NCI-H345 treated with DMSO at 0.1 percent for 48 hours (cell line): ENCODE data around the gene HIVEP3.
"Not testable (repeated sequence)": the region's sequence is repeated elsewhere in the genome, so short reads cannot be mapped to it uniquely, and the experiment has no call there.

Source experiments
- DNase-seq: peaks from one replicate; lab custom pipeline; 2025; ENCODE audit not compliant: unreplicated experiment; lab: John Stamatoyannopoulos, UW

The HIVEP3 gene

DNA sequence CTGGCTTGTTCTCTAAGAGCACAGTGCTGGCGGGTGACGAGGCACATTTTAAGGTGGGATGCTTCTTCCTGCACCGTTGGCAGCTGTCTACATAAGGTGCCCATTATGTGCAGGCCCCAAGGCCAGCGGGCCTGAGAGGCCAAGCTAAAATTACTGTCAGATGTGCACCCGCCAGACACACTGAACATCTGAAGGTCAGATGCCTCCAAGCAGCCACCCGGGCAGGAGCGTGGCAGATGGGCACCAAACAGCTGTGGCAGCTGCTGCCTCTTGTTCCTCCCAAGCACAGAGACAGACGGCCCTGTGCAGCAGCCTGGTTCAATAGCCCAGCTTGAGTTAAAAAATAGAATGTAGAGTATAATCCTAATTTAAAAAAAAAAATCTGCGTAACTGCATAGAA, 222.3 kb downstream of the HIVEP3 start:
- DNase-seq: no peak

DNA sequence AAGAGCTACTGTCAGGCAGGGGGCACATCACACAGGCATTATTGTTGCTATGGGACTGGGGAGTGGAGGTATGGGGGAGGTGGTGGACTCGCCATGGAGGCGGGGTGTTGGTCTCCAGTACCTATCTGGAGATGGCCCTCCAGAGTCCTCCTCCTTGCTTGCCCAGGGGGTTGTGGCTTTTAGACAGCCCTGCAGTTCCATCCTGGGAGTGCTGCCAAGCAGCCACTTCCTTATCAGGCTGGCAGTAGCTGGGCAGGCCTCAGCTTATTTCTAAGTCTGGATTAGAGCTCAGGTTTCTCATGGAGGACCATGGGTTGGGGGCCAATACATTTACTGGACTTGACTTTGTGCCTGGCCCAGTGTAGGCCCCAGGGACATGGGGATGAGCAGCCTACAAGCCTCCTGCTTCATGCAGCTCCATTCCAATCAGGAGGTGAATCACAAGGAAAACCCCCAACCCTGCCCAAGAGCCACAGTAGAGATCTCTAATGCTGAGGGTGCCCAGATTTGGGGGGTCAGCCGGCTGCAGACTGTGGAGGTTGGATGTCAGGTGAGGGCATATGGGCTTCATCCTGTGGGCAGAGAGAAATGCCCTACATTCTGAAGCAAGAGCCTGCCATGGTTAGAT, 223.5 kb downstream of the HIVEP3 start:
- DNase-seq: no peak

DNA sequence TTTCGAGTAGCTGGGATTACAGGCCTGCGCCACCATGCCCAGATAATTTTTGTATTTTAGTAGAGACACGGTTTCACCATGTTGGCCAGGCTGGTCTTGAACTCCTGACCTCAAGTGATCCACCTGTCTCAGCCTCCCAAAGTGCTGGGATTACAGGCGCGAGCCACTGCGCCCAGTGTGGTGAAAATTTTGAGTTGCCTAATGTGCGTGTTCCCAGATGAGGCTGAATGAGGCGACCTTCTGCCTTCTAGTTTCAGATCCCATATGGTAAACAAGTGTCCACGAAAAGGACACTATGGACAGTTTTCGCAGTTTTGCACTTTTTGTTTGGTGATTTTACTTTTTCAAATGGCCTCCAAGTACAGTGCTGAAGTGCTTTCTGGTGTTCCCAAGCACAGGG, 226.8 kb downstream of the HIVEP3 start:
- not testable (repeated sequence) for DNase-seq

DNA sequence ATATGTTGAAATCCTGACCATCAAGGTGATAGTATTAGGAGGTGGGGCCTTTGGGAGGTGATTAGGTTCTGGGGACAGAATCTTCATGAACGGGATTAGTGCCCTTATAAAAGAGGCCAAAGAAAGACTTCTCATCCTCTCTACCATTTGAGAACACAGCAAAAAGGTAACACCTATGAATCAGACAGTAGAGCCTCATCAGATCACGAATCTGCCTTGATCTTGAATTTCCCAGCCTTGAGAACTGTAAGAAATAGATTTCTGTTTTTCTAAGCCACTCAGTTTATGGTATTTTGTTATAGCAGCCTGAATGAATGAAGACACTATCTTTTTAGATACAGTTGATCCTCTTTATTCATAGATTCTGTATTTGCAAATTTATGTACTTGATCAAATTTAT, 227.3 kb downstream of the HIVEP3 start:
- DNase-seq: no peak

DNA sequence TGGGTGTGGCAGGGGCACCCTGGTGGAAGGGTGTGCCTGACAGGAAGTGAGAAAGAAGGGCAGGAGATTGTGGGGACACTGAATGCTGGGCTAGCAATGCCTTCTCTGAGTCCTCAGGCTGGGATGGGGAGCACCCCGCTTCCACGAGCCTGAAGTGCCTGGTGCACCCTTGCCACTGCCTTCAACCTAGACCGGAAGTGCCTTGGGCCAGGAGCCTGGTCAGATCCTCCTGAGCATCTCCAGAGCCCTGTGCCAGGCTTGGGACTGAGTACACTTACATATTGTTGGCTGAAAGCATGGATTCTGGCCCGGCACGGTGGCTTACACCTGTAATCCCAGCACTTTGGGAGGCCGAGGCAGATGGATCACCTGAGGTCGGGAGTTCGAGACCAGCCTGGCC, 228.4 kb downstream of the HIVEP3 start:
- no peak for DNase-seq

DNA sequence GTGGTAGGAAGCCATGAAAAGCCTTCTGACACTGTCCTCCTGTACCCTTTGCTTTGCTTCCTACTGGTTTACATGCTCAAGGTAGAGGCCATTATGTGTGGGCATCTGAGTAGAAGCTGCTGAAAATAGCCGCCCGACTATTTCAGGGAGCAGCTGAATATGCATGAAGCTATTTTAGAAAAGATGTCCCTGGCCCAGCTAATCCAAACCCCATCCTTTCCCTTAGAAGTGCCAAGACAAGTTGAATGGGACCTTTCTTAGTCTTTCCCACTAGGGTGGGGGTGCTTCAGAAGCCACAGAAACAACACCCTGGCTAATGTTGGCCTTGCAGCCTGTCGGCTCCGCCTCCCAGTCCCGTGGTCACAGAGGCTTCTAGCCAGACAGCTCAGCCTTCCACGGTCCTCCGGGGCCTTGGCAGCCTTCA, 229.2 kb downstream of the HIVEP3 start:
- DNase-seq: no peak

DNA sequence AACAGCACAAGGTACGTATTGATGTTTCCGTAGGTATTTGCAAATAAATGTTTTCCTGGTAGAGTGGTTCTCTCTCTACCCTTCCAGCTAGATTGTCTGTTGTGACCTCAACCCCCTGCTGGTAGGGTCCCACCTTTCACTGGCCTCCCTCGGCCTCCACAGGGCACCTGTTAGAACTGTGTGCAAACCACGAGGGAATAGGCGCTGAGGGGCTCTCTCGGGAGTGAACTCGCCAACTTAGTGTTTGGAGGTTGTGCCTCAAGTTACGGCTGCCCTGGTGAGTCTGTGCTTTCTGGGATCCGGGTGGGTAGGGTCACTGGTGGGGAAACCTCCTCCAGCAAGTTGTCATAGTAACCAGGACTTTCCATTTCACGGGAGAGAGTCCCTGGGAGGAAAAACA, 229.6 kb downstream of the HIVEP3 start:
- DNase-seq: no peak

DNA sequence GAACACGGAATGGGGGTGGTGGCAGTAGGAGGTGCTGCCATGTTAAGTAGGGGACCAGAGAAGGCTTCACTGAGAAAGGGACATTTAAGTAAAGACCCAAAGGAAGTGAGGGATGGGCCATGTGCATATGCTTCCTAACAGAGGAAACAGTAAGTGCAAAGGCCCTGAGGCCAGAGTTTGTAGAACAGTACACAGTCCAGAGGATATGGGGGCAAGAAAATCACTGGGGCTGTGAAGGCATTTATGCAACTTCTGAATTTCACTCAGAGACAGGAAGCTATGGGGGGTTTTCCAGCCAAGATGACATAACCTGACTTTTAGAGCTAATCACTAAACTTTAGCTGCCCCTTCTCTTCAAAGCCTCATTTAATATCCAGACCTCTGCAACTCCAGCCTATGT, 231.7 kb downstream of the HIVEP3 start:
- DNase-seq: no peak

DNA sequence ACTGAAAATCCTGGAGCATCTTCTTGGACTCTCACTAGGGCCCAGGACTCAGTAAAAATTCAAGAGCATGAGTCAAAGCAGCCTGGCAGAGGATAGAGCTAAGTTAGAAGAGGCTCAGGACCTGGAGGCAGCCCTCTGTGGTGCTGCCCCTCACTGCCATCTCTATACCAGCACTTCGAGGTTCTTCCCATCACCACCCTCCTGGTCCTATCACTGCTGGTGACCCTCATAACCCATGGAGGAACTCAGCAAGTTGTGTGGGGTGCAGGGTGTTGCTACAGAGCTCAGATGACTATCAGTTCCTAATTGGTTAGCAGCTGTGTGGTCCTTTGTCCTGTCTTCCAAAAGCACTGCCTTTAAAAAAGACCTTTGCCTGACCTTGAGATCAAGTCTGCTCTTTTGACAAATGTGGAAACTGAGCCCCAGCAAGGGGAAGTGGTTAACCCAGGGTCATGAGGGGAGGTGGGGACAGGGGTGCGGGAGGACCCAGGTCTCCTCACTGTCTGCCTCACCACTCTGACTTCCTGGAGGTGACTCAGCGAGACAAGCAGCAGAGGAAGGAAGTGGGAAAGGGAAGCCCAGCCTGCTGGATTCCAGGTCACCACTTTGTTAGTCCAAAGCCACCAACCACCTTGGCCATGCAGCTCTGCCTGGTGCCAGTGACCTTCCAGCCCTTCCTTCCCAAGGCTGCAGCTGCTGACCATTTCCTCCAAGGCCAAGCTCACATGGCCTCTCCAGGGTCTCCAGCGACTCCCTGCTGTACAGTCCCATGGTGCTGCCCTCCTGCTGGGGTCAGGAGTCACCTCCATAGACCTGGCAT, 234.8 kb downstream of the HIVEP3 start:
- no peak for DNase-seq

DNA sequence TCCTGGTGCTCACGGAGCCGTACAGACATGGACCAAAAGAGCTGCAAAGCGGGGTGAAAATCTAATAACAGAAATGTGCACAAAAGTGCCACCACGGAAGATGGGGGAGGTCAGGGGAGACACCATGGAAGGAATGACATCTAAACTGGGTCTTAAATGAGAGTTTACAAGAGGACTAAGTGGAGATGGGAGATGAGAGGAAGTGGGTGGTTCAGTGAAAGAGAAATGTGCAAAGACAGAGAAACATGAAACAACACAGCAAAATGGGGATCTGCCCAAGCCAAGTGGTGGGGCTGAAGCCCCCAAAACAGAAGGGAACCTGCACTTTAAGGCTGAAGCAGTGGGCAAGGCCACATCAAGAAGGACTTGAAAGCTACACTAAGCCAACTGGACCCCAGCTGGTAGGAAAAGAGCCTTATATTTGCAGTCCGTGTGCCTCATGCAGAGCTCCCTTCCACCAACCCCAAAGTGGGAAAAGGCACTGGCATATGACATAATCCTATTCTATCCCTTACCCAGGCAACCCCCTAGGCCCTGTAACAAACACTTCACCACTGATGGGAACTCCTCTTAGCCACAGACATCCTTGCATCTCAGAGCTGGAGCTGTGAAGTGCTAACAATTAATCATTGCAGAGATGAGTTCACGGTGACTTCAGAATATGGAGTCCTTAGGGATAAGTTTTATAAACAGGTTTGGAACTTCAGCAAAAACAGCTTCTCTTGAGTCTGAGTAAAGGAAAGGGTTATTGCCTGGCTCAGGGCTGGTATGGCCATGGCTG, 235.7 kb downstream of the HIVEP3 start:
- DNase-seq: no peak

DNA sequence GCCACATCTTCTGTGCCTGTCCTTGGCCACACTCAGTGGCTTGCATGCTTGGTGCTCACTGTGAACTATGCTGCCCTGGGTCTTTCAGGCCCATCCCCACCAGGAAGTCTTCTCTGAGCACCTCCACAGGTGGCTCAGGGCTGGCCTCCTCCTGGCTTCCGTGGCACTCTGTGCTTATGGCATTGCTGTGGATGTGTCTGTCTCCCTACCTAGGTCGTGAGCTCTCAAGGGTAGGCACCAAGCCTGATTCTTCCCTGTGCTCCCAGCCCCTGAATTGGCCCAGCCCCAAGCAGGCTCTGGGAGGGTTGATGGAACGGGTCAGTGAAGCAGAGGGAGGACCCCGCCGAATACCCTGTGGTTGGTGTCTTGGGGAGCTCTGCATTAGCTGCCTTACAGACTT, 236.6 kb downstream of the HIVEP3 start:
- DNase-seq: no peak

DNA sequence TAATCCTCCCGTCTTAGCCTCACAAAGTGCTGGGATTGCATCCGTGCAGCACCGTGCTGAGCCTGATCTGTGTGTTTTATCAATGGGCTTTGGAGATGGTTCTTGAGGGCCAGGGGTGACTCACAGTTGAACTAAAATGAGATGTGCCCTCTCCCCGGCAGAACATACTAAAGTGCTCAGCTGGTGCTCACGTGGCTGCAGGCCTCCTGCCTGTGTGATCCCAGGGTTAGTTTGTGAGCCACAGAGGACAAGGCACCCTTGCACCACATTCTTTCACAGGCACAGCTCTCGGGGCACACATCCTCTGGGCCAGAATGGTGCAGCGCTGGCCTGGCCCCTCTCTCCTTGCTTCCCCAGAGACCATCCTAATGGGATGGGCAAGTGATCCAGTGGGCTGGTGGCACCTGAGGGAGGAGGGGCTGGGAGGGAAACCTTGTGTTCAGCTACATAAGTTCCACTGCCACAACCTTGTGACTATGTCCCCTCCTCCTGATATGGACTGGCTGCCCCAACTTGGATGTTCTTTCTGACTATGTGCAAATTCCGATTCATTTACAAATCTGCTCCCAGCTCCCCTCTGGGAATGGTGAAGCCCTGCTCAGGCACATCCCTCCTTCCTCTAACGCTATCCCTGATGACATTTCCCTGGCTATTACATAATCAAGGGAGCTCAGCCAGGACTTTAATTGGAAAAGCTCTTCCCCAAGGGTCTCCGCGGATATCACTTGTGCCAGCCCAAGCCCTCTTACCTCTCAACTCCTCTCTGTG, 237.2 kb downstream of the HIVEP3 start:
- no peak for DNase-seq

DNA sequence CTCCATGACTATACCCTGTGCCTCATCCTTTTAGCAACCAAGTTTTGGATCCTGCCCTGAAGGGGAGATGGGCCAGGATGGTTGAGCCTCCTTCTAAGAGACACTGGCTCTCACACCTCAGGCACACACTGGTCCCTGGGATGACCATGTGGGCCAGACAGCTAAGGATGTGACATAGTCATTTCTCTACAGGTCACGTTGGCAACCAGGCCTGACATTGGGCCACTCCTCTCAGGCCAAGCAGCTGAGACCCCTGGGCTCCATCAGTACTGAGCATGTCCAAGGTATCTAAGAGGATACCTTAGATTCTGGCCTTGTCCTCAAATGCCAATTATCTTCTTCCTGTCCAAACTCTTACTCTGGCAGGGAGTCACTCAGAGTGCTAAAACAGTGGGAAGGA, 238.7 kb downstream of the HIVEP3 start:
- DNase-seq: no peak

DNA sequence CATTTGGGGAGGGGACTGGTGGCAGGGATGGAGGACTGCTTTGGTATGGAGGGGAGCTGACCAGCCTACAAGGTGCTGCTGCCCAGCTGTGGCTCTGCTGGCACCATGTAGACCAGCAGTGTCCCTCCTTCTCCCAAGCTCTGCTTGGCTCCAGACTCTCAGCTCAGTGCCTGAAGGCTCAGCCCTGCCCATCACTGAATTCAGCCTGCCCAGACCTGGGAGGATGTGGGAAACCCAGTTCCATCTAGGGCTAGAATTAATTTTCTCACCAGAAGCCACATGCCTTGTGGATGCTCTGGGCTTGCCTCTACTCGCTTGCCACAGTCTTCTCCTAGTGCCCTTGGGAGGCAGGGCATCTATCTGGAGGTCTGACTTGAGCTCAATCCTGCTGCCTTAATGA, 239.2 kb downstream of the HIVEP3 start:
- DNase-seq: no peak

DNA sequence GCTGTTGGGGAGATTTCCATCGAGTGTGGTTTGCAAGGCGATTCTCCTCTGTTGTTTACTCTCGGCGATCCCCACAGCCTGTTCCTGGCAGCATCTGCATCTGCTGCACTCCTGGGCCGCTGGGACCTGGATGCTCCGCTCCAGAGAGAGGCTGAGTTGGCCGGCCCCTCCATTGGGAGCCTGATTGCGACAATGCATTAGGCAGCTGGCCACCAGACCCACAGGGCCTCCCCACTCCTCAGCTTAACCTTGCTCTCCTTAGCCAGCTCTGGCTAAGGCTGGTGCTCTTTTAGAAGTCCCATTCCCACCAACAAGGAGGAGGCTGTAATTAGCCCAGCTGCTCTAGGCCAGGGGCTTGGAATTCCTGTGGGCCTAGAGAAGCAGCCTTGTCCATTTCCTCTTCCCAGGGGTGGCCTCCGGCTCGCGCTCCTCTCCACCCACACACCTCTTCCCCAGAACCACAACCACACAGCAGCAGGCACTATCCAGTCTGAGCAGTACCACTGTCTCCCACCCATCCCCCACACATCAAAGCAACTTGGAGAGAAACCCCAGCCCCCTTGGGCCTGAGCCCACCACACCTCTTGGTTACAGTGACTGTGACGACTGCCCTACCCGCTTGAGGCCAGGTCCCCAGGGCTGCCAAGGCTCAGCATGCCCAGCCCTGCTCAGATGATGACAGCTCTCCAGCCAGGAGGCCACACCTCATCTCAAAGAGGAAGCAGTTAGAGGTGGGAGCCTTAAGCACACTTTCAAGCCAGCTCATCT, 240.4 kb downstream of the HIVEP3 start:
- no peak for DNase-seq

DNA sequence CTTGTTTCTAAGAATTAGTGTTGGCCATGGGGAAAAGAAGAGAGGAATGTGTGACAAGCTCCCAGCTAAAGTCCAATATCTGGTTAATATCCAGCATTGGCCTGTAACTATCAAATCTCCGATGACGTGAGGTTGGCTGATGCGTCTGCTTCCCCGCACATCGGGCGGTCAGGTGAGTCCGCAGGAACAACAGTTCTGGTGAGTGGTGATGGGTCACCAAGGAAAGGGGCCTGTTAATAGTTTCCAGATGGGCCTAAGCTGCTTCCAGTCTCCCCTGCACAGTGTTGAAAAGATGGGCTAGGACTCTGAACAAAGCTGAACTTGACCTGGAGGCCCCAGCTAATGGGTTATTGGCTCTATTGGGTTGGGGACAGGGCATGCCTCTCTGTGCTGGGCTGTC, 241.1 kb downstream of the HIVEP3 start:
- no peak for DNase-seq

DNA sequence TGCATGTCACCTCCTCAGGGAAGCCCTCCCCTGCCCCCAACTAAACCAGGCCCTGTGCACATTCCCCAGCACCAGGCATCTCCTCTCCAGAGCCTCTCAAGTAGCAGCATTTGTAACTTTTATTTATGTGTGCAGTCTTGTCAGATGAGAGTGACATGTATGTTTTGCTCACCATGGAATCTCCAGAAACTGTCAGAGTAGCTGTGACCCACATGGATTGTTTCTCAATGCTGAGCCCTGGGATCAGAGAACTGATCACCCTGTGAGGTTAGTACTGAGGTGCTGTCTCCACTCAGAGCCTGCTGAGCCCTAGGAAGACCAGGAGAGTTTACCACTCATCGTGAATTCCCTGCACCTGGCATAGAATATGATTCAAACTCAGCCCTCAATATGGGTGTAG, 243.3 kb downstream of the HIVEP3 start:
- DNase-seq: no peak

DNA sequence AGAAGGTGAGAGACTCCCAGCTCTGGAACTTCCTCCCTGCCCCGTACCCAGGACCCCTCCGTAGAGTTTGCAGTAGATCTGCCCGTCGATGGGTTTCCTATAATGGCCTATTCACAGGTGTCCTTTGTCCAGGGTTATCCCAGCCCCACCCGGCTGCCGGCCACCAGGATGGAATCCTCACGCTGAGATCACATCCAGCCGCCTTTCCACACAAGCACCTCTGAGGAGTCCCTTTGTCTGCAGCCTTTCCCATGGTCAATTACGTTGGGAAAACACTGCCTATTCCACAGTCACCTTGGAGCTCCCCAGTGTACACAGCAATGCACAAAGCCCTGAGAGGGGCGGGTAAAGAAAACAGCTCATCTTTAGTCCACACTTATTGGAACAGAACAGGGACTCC, 244.2 kb downstream of the HIVEP3 start:
- peak; percentile 7 for DNase-seq

DNA sequence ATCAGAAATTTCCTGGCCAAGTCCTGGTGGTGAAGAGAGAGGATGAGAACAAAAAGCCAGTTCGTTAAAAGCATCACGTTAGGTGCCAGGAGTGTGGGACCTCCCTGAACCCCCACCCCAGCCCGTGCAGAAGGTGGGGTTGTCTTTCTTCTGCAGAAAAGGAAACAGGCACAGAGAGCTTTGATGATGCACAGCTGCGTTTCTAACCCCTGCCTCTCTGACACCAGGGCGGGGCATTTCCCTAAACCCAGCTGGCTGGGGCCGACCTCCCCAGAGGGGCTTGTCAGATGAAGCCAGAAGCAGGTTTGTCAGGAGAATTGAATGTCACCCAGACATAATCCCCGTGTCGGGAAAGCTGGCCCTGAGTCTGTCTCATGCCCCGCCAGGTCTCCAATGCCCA, 244.9 kb downstream of the HIVEP3 start:
- DNase-seq: no peak

DNA sequence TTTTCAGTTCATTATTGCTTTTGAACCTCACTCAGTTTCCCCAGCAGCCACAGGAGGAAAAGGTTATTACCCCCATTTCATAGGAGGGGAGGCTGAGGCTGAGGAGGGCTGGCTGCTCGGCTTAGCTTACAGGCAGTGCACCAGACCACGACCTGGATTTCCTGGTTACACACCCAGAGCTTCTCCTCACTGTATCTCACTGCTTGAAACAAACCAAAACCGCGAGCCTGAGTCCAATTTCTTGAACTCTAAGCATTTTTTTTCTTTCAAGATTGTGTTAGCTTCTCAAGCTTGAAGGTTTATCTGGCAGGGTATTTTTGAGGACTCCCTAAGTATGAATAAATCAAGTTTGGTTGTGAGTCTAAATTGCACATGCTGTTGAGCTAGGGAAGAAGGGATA, 245.3 kb downstream of the HIVEP3 start:
- DNase-seq: no peak
